HepG2 (cell line): ENCODE data around the gene SHROOM1. TPM values are rescaled to one million over a fixed set of nuclear protein-coding genes. Genes with fewer than 3 reads are reported as not detected.
A peak's percentile ranks its signal among the peaks of the same experiment; 100 is the strongest.

ENCODE experiments used
- BCL6 ChIP-seq: IDR thresholded peaks from 2 replicates; pipeline ENCODE4 v1.6.1; 2016; ENCODE audit warnings: missing genetic modification reagents, missing compliant biosample characterization
- CENPX ChIP-seq: sonication (generic); formaldehyde crosslinking; IDR thresholded peaks from 2 replicates; pipeline ENCODE4 v1.9.0; 2021; ENCODE audit warnings: mild to moderate bottlenecking, missing genetic modification reagents, moderate library complexity
- DNMT1 ChIP-seq: sonication (generic); formaldehyde crosslinking; IDR thresholded peaks from 2 replicates; pipeline ENCODE4 v1.5.1; 2020; ENCODE audit warnings: mild to moderate bottlenecking, missing genetic modification reagents
- FOXC1 ChIP-seq: sonication (generic); formaldehyde crosslinking; IDR thresholded peaks from 2 replicates; pipeline ENCODE4 v1.8.0; 2022; ENCODE audit warnings: mild to moderate bottlenecking, missing genetic modification reagents, borderline replicate concordance
- HNRNPH1 ChIP-seq: fragments of 200-400 bp; formaldehyde crosslinking; optimal IDR thresholded peaks from 2 replicates; pipeline ENCODE3; 2017; ENCODE audit warnings: mild to moderate bottlenecking, low read depth, low read length
- KDM3A ChIP-seq: IDR thresholded peaks from 2 replicates; pipeline ENCODE4 v1.6.1; 2018; ENCODE audit warnings: low read depth, missing compliant biosample characterization
- NCOA2 ChIP-seq: sonication (generic); formaldehyde crosslinking; IDR thresholded peaks from 2 replicates; pipeline ENCODE4 v1.8.0; 2022; ENCODE audit warnings: inconsistent platforms
- PHF21A ChIP-seq: sonication (generic); formaldehyde crosslinking; IDR thresholded peaks from 2 replicates; pipeline ENCODE4 v1.5.0; 2020; ENCODE audit warnings: mild to moderate bottlenecking, missing genetic modification reagents
- RFX3 ChIP-seq: IDR thresholded peaks from 2 replicates; pipeline ENCODE4 v1.6.1; 2016; ENCODE audit warnings: missing biosample characterization, missing genetic modification reagents
- SATB2 ChIP-seq: sonication (generic); formaldehyde crosslinking; IDR thresholded peaks from 2 replicates; pipeline ENCODE4 v1.5.0; 2020; ENCODE audit warnings: missing genetic modification reagents
- SMAD3 ChIP-seq: sonication (generic); formaldehyde crosslinking; IDR thresholded peaks from 2 replicates; pipeline ENCODE4 v1.4.0; 2020; ENCODE audit warnings: missing genetic modification reagents
- ZNF20 ChIP-seq: sonication (generic); formaldehyde crosslinking; IDR thresholded peaks from 2 replicates; pipeline ENCODE4 v1.4.0; 2020; ENCODE audit warnings: mild to moderate bottlenecking, moderate library complexity, missing genetic modification reagents
- ZNF292 ChIP-seq: sonication (generic); formaldehyde crosslinking; IDR thresholded peaks from 2 replicates; pipeline ENCODE4 v1.8.1; 2022; ENCODE audit warnings: mild to moderate bottlenecking, low read depth, missing genetic modification reagents, borderline replicate concordance
- ZNF317 ChIP-seq: sonication (generic); formaldehyde crosslinking; IDR thresholded peaks from 2 replicates; pipeline ENCODE4 v1.5.0; 2020; ENCODE audit warnings: mild to moderate bottlenecking, missing genetic modification reagents
- ZNF383 ChIP-seq: sonication (generic); formaldehyde crosslinking; IDR thresholded peaks from 2 replicates; pipeline ENCODE4 v1.4.0; 2020; ENCODE audit warnings: missing genetic modification reagents, mild to moderate bottlenecking, borderline replicate concordance
- ZNF556 ChIP-seq: sonication (generic); formaldehyde crosslinking; IDR thresholded peaks from 2 replicates; pipeline ENCODE4 v1.4.0; 2020; ENCODE audit warnings: mild to moderate bottlenecking, missing genetic modification reagents, borderline replicate concordance
- ZNF569 ChIP-seq: sonication (generic); formaldehyde crosslinking; IDR thresholded peaks from 2 replicates; pipeline ENCODE4 v1.5.0; 2020; ENCODE audit warnings: mild to moderate bottlenecking, missing genetic modification reagents, moderate library complexity, borderline replicate concordance
- ZNF652 ChIP-seq: IDR thresholded peaks from 2 replicates; pipeline ENCODE4 v1.6.1; 2016; ENCODE audit warnings: low read depth, borderline replicate concordance
- ZNF878 ChIP-seq: sonication (generic); formaldehyde crosslinking; IDR thresholded peaks from 2 replicates; pipeline ENCODE4 v1.8.1; 2023; ENCODE audit warnings: mild to moderate bottlenecking, missing genetic modification reagents, moderate library complexity
- ZSCAN31 ChIP-seq: sonication (generic); formaldehyde crosslinking; IDR thresholded peaks from 2 replicates; pipeline ENCODE4 v1.5.0; 2020; ENCODE audit warnings: low read depth, mild to moderate bottlenecking, missing genetic modification reagents
- polyA plus RNA-seq, 8 experiments: library from polyadenylated mRNA; depleted of rRNA in 3 of 8; stranded (reverse) in 7 of 8; unstranded in 1 of 8; fragments of >200 nt; fragmentation: Illumina TruSeq in 4 of 8; extraction: Trizol in 4 of 8; gene quantifications; 2 replicates each; pipeline versions ENCODE4 v1.2.1 to v1.2.3, GENCODE V29; 2011 to 2016; ENCODE audit warnings: low read depth in 4 of 8, missing spikeins in 1 of 8, mixed read lengths in 1 of 8; ENCODE audit not compliant: insufficient read depth in 1 of 8
- total RNA-seq, 5 experiments: library from RNA; depleted of rRNA; stranded (reverse); fragments of >200 nt; fragmentation: Illumina TruSeq; extraction: Trizol; gene quantifications; 2 replicates each; pipeline ENCODE4 v1.2.3, GENCODE V29; 2016; ENCODE audit warnings: low read depth in 1 of 5
- TF ChIP-seq, protein P1 (sequence below): sonication (generic); formaldehyde crosslinking; IDR thresholded peaks from 2 replicates; pipeline ENCODE4 v1.5.0; 2020; ENCODE audit warnings: mild to moderate bottlenecking, missing genetic modification reagents, moderate library complexity
- TF ChIP-seq, protein P2 (sequence below): sonication (generic); formaldehyde crosslinking; IDR thresholded peaks from 2 replicates; pipeline ENCODE4 v1.4.0; 2020; ENCODE audit warnings: missing genetic modification reagents
- TF ChIP-seq, protein P3 (sequence below): sonication (generic); formaldehyde crosslinking; IDR thresholded peaks from 2 replicates; pipeline ENCODE4 v1.4.0; 2020; ENCODE audit warnings: mild to moderate bottlenecking, missing genetic modification reagents

SHROOM1 gene
- total and polyA plus RNA-seq, 2 of the 13 experiments (the other 11 are each of a cell fraction or from before 2014, with no cell fraction given) = 18.2 to 25.7 TPM

DNA sequence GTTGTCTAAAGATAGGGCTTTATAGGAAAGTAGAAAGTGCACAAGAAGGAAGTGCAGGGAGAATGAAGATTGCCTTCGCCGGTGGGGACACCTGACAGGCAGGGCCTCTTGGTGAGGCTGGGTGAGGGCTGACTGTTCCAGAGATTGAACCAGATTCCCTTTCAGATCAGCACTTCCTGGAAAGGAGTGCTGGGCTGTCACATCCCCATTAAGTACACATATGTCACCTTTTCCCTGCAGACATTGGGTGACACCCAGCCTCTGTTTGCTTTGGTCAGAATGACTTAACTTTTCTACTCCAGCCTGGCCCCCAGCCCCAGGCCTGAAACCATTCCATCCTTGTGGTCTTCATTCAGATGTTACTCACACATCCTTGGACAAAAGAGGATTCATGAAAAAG lies 7.4 kb upstream of the SHROOM1 start (continued):
- TF ChIP-seq, protein P1, sequence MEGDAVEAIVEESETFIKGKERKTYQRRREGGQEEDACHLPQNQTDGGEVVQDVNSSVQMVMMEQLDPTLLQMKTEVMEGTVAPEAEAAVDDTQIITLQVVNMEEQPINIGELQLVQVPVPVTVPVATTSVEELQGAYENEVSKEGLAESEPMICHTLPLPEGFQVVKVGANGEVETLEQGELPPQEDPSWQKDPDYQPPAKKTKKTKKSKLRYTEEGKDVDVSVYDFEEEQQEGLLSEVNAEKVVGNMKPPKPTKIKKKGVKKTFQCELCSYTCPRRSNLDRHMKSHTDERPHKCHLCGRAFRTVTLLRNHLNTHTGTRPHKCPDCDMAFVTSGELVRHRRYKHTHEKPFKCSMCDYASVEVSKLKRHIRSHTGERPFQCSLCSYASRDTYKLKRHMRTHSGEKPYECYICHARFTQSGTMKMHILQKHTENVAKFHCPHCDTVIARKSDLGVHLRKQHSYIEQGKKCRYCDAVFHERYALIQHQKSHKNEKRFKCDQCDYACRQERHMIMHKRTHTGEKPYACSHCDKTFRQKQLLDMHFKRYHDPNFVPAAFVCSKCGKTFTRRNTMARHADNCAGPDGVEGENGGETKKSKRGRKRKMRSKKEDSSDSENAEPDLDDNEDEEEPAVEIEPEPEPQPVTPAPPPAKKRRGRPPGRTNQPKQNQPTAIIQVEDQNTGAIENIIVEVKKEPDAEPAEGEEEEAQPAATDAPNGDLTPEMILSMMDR (CRISPR knock-in tag) = no peak
- TF ChIP-seq RFX3 (CRISPR knock-in tag) = no peak; the same call in 1 of the 2 replicates
- no peak for TF ChIP-seq DNMT1 (CRISPR knock-in tag)
- TF ChIP-seq KDM3A (CRISPR knock-in tag) = 0 out of 2 replicates have a peak, but pooled peaks have one; percentile 66
- no peak for TF ChIP-seq ZNF383 (CRISPR knock-in tag)
- peak; percentile 94 for TF ChIP-seq BCL6 (CRISPR knock-in tag)
- no peak for TF ChIP-seq CENPX (CRISPR knock-in tag)
- TF ChIP-seq ZNF20 = no peak
- TF ChIP-seq FOXC1 = no peak
- TF ChIP-seq, protein P2, sequence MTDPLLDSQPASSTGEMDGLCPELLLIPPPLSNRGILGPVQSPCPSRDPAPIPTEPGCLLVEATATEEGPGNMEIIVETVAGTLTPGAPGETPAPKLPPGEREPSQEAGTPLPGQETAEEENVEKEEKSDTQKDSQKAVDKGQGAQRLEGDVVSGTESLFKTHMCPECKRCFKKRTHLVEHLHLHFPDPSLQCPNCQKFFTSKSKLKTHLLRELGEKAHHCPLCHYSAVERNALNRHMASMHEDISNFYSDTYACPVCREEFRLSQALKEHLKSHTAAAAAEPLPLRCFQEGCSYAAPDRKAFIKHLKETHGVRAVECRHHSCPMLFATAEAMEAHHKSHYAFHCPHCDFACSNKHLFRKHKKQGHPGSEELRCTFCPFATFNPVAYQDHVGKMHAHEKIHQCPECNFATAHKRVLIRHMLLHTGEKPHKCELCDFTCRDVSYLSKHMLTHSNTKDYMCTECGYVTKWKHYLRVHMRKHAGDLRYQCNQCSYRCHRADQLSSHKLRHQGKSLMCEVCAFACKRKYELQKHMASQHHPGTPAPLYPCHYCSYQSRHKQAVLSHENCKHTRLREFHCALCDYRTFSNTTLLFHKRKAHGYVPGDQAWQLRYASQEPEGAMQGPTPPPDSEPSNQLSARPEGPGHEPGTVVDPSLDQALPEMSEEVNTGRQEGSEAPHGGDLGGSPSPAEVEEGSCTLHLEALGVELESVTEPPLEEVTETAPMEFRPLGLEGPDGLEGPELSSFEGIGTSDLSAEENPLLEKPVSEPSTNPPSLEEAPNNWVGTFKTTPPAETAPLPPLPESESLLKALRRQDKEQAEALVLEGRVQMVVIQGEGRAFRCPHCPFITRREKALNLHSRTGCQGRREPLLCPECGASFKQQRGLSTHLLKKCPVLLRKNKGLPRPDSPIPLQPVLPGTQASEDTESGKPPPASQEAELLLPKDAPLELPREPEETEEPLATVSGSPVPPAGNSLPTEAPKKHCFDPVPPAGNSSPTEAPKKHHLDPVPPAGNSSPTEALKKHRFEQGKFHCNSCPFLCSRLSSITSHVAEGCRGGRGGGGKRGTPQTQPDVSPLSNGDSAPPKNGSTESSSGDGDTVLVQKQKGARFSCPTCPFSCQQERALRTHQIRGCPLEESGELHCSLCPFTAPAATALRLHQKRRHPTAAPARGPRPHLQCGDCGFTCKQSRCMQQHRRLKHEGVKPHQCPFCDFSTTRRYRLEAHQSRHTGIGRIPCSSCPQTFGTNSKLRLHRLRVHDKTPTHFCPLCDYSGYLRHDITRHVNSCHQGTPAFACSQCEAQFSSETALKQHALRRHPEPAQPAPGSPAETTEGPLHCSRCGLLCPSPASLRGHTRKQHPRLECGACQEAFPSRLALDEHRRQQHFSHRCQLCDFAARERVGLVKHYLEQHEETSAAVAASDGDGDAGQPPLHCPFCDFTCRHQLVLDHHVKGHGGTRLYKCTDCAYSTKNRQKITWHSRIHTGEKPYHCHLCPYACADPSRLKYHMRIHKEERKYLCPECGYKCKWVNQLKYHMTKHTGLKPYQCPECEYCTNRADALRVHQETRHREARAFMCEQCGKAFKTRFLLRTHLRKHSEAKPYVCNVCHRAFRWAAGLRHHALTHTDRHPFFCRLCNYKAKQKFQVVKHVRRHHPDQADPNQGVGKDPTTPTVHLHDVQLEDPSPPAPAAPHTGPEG (CRISPR knock-in tag) = peak; percentile 33; the same call in 1 of the 2 replicates
- TF ChIP-seq NCOA2 (CRISPR knock-in tag) = peak; percentile 66; the same call in 1 of the 2 replicates
- no peak for TF ChIP-seq HNRNPH1
- peak; percentile 82; the same call in 1 of the 2 replicates for TF ChIP-seq ZNF556 (CRISPR knock-in tag)
- TF ChIP-seq ZNF317 (CRISPR knock-in tag) = no peak
- peak; percentile 45; the same call in 1 of the 2 replicates for TF ChIP-seq PHF21A
- no peak for TF ChIP-seq SATB2 (CRISPR knock-in tag)
- TF ChIP-seq ZNF878 (CRISPR knock-in tag) = peak; percentile 22; the same call in 1 of the 2 replicates
- TF ChIP-seq ZNF292 (CRISPR knock-in tag) = no peak
- peak; percentile 62 for TF ChIP-seq SMAD3 (CRISPR knock-in tag)
- TF ChIP-seq, protein P3, sequence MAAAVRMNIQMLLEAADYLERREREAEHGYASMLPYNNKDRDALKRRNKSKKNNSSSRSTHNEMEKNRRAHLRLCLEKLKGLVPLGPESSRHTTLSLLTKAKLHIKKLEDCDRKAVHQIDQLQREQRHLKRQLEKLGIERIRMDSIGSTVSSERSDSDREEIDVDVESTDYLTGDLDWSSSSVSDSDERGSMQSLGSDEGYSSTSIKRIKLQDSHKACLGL (CRISPR knock-in tag) = no peak
- no peak for TF ChIP-seq ZNF569 (CRISPR knock-in tag)
- 0 out of 2 replicates have a peak, but pooled peaks have one; percentile 33 for TF ChIP-seq ZSCAN31 (CRISPR knock-in tag)
- 0 out of 2 replicates have a peak, but pooled peaks have one; percentile 7 for TF ChIP-seq ZNF652 (CRISPR knock-in tag)
